Heart right ventricle (tissue), 16 donors: ENCODE measurements around the gene DDIAS. TPM values are rescaled to one million over a fixed set of nuclear protein-coding genes. Genes with fewer than 3 reads are reported as not detected.
"Not testable (repeated sequence)": the region's sequence is repeated elsewhere in the genome, so short reads cannot be mapped to it uniquely, and the experiment has no call there.

ENCODE experiments used
- ATAC-seq, 8 donors: fragments of 200-7000 bp; cut with Tn5 transposase; one replicate each; pipeline ENCODE4 v1.9.1; 2020; ENCODE audit warnings: mild to moderate bottlenecking in 8 of 8, moderate library complexity in 8 of 8, moderate number of reproducible peaks in 1 of 8
- DNase-seq, 2 donors: peaks; one replicate each; pipeline ENCODE4 v3.0.0-alpha.2; 2020
- H3K27ac ChIP-seq, 10 donors: fragments of 200-600 bp; sonication (generic) in 2 of 10; one replicate each; pipeline versions ENCODE4 v1.5.0 to v1.8.0; 2020 to 2022; ENCODE audit warnings: mild to moderate bottlenecking in 3 of 10
- H3K27me3 ChIP-seq, 7 donors: fragments of 200-600 bp; one replicate each; pipeline ENCODE4 v1.8.0; 2021 to 2022; ENCODE audit warnings: mild to moderate bottlenecking in 2 of 7
- H3K36me3 ChIP-seq, 9 donors: fragments of 200-600 bp; sonication (generic) in 1 of 9; one replicate each; pipeline versions ENCODE4 v1.5.0 to v1.8.0; 2020 to 2022; ENCODE audit warnings: mild to moderate bottlenecking in 2 of 9
- H3K4me1 ChIP-seq, 9 donors: fragments of 200-600 bp; sonication (generic) in 1 of 9; one replicate each; pipeline versions ENCODE4 v1.5.0 to v1.8.0; 2020 to 2022; ENCODE audit warnings: mild to moderate bottlenecking in 4 of 9
- H3K4me3 ChIP-seq, 10 donors: fragments of 200-600 bp; sonication (generic) in 2 of 10; one replicate each; pipeline versions ENCODE4 v1.5.0 to v1.8.0; 2020 to 2022; ENCODE audit warnings: mild to moderate bottlenecking in 7 of 10, moderate library complexity in 2 of 10
- H3K9me3 ChIP-seq, 11 donors: fragments of 200-600 bp in 10 of 11; sonication (generic) in 2 of 11; one replicate each; pipeline versions ENCODE4 v1.5.0 to v1.8.0; 2013 to 2022; ENCODE audit warnings: mild to moderate bottlenecking in 2 of 11, control low read depth in 1 of 11, moderate library complexity in 1 of 11
- CTCF ChIP-seq, 9 donors: fragments of 200-600 bp; sonication (generic) in 2 of 9; IDR thresholded peaks; one replicate each; pipeline versions ENCODE4 v1.5.0 to v1.8.0; 2021 to 2022; ENCODE audit warnings: antibody characterized with exemption in 9 of 9, mild to moderate bottlenecking in 5 of 9, moderate library complexity in 1 of 9
- WGBS, 2 donors: extraction: QIAGEN DNeasy Blood & Tissue Kit; methylation state at CpG; one replicate each; pipeline ENCODE4 v1.1.7; 2013; ENCODE audit warnings: inconsistent platforms in 1 of 2; 5-methylcytosine and 5-hydroxymethylcytosine counted together
- intact Hi-C, 10 donors: fragments of 100-400 bp; cut with DNase I; formaldehyde crosslinking; loops; one replicate each; pipeline versions ENCODE4 v1.11.1 to v1.14.2; 2022
- polyA plus RNA-seq, 2 donors: library from polyadenylated mRNA; stranded (reverse); fragments of 200-250 nt; gene quantifications; one replicate each; pipeline ENCODE4 v1.2.3, GENCODE V29; 2013
- total RNA-seq, 10 donors: library from RNA; stranded (reverse); fragmentation: NEBNext Ultra II Directional in 3 of 10; extraction: Animal tissue kit (Norgen Biotek cat#: 25700) in 3 of 10; gene quantifications; one replicate each; pipeline versions ENCODE4 v1.2.1 to v1.2.4, GENCODE V29; 2021 to 2023
- donor health status: Arrhythmogenic right ventricular cardiomyopathy.
- donor health status: ischemic (EF 13 %, LVEDD 7.1; RV severe dilation, severe dysfunction).
- donor health status: healthy with polysubstance abuse.
- donor health status: DM: no; HTN: yes; CAD: no.
- donor health status: DM: no; HTN: no; CAD: no.
- donor health status: ischemic (EF 25% LVEDD 6.9; RV normal size, moderate dysfunction).
- donor health status: ischemic (EF 25% LVEDD 5.7; RV mildly dilated, moderate dysfunction).
- donor health status: healthy.
- donor health status: DM: yes; HTN: yes; CAD: no.
- donor health status: Ischemic cardiomyopathy.
- donor health status: ischemic (EF 35%, LVEDD 5.7; RV mildly dilated, moderate dysfunction).
- donor health status: nonischemic (EF 11% LVEDD 7.7; RV severe dilation, severe dysfunction).
- donor health status: DM: yes; HTN: yes; CAD: no.
- donor health status: PGD.
- donor health status: ischemic (EF 29% LVEDD 5.4; RV normal size, mild dysfunction).
- donor health status: nonischemic (EF 23%, LVEDD 6.1; RV moderate dilation, normal function).

The DDIAS gene
- total and polyA plus RNA-seq, 12 donors = 0.13 to 2.4 (median 0.46) TPM

DNA sequence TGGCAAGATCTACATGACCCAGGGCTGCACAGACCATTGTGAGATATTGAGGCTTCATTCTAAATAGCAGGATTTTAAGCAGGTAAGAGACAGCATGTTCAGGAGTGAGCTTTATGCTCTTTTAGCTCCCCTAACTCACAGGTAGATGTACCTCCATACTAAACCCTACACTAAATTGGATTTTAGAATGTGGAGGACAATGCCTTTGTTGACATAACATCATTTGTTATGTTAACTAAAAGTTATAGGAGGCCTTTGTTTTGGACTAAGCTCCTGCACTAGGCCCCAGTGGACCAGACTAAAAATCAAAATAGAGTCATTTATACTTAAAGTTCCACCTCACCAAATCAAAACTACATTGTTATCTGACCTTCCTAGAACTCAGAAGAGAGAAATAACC, 6.8 kb downstream of the DDIAS start:
- TF ChIP-seq CTCF (IDR thresholded peaks at IDR 0.05) = no peak
- no peaks in the 10 kb centered on the region for H3K36me3 ChIP-seq
- no peaks in the 10 kb centered on the region for H3K27me3 ChIP-seq
- no peak overlapping the region for H3K27ac ChIP-seq
- DNase-seq (no peak), ATAC-seq (no peak)
- intact Hi-C loops = loop anchor here (5.0 to 10.0 kb wide), 12 partner anchors 76 to 916 kb away; partner anchors contain the start of genes ANKRD42 (in 4 of the 10), RAB30 (in 2 of the 10), CCDC90B (in 1 of the 10) and PCF11 (in 1 of the 10)
- peaks cover 0 to 13% (median 0%) of the 10 kb centered on the region in 11 donors for H3K9me3 ChIP-seq
- no peak overlapping the region for H3K4me3 ChIP-seq
- peaks cover 0 to 8% (median 0%) of the 10 kb centered on the region in 9 donors for H3K4me1 ChIP-seq

GRCh38 chr11:82909015-82909640, 7.6 kb downstream of the DDIAS start:
- Histone ChIP-seq H3K27me3 (no peaks in the 10 kb centered on the region), H3K9me3 (peaks cover 0 to 13% (median 0%) of the 10 kb centered on the region in 11 donors), H3K4me1 (peaks cover 0 to 8% (median 0%) of the 10 kb centered on the region in 9 donors), H3K36me3 (peaks cover 0 to under 1% (median 0%) of the 10 kb centered on the region in 9 donors), H3K27ac (no peak overlapping the region), H3K4me3 (no peak overlapping the region)
- TF ChIP-seq CTCF (IDR thresholded peaks at IDR 0.05) = no peak
- ATAC-seq = no peak
- intact Hi-C loops = loop anchor here (5.0 to 10.0 kb wide), 12 partner anchors 76 to 916 kb away; partner anchors contain the start of genes ANKRD42 (in 4 of the 10), RAB30 (in 2 of the 10), CCDC90B (in 1 of the 10) and PCF11 (in 1 of the 10)
- DNase-seq = no peak
- 69% methylated on average over 7 of the region's 7 CpGs for WGBS, 2 donors

- H3K9me3 ChIP-seq, H3K27me3 ChIP-seq, ATAC-seq, H3K4me3 ChIP-seq, DNase-seq: not testable (repeated sequence)
- H3K4me1 ChIP-seq = peaks cover 0 to 15% (median 0%) of the 10 kb centered on the region in 9 donors
- peak overlapping the region in 1 of 10 donors; percentile 66 for H3K27ac ChIP-seq
- H3K36me3 ChIP-seq = peaks cover 0 to 17% (median 0%) of the 10 kb centered on the region in 9 donors
- 99% methylated on average over 10 of the region's 10 CpGs for WGBS, 2 donors
- intact Hi-C loops = loop anchor here in 3 of 10 donors (10.0 kb wide), 4 partner anchors 55 to 325 kb away; partner anchors contain the start of gene RAB30 (in 1 of the 3)
These were observed 18.2 kb downstream of the DDIAS start for GRCh38 chr11:82919786-82920185.

DNA sequence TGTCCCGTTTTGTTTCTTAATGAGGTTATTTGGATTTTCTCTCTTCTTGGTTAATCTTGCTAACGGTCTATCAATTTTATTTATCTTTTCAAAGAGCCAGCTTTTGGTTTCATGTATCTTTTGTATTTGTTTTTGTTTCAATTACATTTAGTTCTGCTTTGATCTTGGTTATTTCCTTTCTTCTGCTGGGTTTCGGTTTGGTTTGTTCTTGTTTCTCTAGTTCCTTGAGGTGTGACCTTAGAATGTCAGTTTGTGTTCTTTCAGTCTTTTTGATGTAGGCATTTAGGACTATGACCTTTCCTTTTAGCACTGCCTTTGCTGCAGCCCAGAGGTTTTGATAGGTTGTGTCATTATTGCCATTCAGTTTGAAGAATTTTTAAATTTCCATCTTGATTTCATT, 18.7 kb downstream of the DDIAS start:
- ATAC-seq, DNase-seq, H3K9me3 ChIP-seq, H3K4me3 ChIP-seq, H3K27me3 ChIP-seq: not testable (repeated sequence)
- intact Hi-C loops = loop anchor here in 3 of 10 donors (10.0 kb wide), 3 partner anchors 55 to 165 kb away; partner anchors contain the start of gene RAB30 (in 1 of the 3)
- peaks cover 0 to 13% (median 0%) of the 10 kb centered on the region in 9 donors for H3K36me3 ChIP-seq
- H3K27ac ChIP-seq = peak overlapping the region in 1 of 10 donors; percentile 66
- WGBS, 2 donors = 85 to 86% methylated on average over 3 of the region's 3 CpGs
- H3K4me1 ChIP-seq = peaks cover 0 to 15% (median 0%) of the 10 kb centered on the region in 9 donors

- H3K9me3 ChIP-seq, H3K27me3 ChIP-seq, H3K4me3 ChIP-seq, H3K36me3 ChIP-seq: not testable (repeated sequence)
- ATAC-seq (peak in 1 of 8 donors; percentile 57), DNase-seq (peak in 1 of 2 donors; percentile 9)
- intact Hi-C loops = loop anchor here in 3 of 10 donors (10.0 kb wide), 3 partner anchors 58 to 162 kb away; partner anchors contain the start of gene RAB30 (in 1 of the 3)
- H3K4me1 ChIP-seq = peaks cover 0 to 15% (median 0%) of the 10 kb centered on the region in 9 donors
- 58 to 59% methylated on average over 8 of the region's 8 CpGs for WGBS, 2 donors
- peak overlapping the region in 2 of 10 donors; percentile 21 to 37 for H3K27ac ChIP-seq
These were observed 21.0 kb downstream of the DDIAS start for GRCh38 chr11:82922396-82923173.
